H1 (cell line): ENCODE measurements around the gene BGN. TPM values are rescaled to one million over a fixed set of nuclear protein-coding genes. Genes with fewer than 3 reads are reported as not detected.

ENCODE experiments used
- CTCF ChIA-PET: fragments of 300-600 bp; sonication (Branson Sonifier 250); formaldehyde crosslinking; loops from one replicate; lab custom pipeline; 2021; ENCODE audit not compliant: partially characterized antibody; lab: Charles Lee
- POLR2A ChIA-PET: fragments of 300-600 bp; sonication (Branson Sonifier 250); formaldehyde crosslinking; loops from one replicate; lab custom pipeline; 2021; ENCODE audit warnings: inconsistent platforms; ENCODE audit not compliant: partially characterized antibody; lab: Charles Lee
- DNase-seq, 2 experiments: peaks; one replicate each; pipeline versions ENCODE4 v3.0.0 to v3.0.0-alpha.2; 2010 to 2022; ENCODE audit warnings: low spot score in 2 of 2, low read depth in 1 of 2, mixed read lengths in 1 of 2
- FAIRE-seq: peaks from 2 replicates; lab custom pipeline; 2011; peaks lifted over from hg19 to GRCh38; lab: Jason Lieb, UNC
- H2AFZ ChIP-seq: 2 replicates; pipeline ENCODE4 v1.8.1; 2012; ENCODE audit warnings: low read length, inconsistent platforms
- H2AK5ac ChIP-seq: 2 replicates; pipeline ENCODE4 v1.6.1; 2013; ENCODE audit warnings: low read depth, low read length
- H2BK120ac ChIP-seq: replicated peaks from 2 replicates; pipeline ENCODE3; 2013; ENCODE audit warnings: low read depth, low read length, inconsistent platforms
- H2BK12ac ChIP-seq: 2 replicates; pipeline ENCODE4 v1.6.1; 2013; ENCODE audit warnings: low read depth, low read length
- H2BK15ac ChIP-seq: 2 replicates; pipeline ENCODE4 v1.6.1; 2013; ENCODE audit warnings: low read length
- H2BK20ac ChIP-seq: 2 replicates; pipeline ENCODE4 v1.6.1; 2013; ENCODE audit warnings: low read length
- H2BK5ac ChIP-seq: 2 replicates; pipeline ENCODE4 v1.6.1; 2013; ENCODE audit warnings: low read depth, low read length
- H3K14ac ChIP-seq: 2 replicates; pipeline ENCODE4 v1.6.1; 2013; ENCODE audit warnings: inconsistent platforms; ENCODE audit not compliant: insufficient read length
- H3K18ac ChIP-seq: 2 replicates; pipeline ENCODE4 v1.6.1; 2013; ENCODE audit warnings: low read length; ENCODE audit errors: extremely low read depth
- H3K23ac ChIP-seq: 2 replicates; pipeline ENCODE4 v1.6.1; 2013; ENCODE audit warnings: inconsistent platforms; ENCODE audit not compliant: insufficient read length
- H3K23me2 ChIP-seq: 2 replicates; pipeline ENCODE4 v1.6.1; 2013; ENCODE audit warnings: low read depth, low read length
- H3K27ac ChIP-seq: 2 replicates; pipeline ENCODE4 v1.6.1; 2011; ENCODE audit warnings: low read depth, low read length, inconsistent platforms
- H3K27me3 ChIP-seq, 4 experiments: replicated peaks in 1 of 4; 1 replicate in 1 of 4; 2 replicates in 3 of 4; pipeline versions ENCODE4 v1.6.1 to v1.8.1; 2011 to 2013; ENCODE audit warnings: low read length in 3 of 4, mild to moderate bottlenecking in 3 of 4, inconsistent platforms in 2 of 4, mixed read lengths in 2 of 4, moderate library complexity in 1 of 4; ENCODE audit not compliant: control insufficient read depth in 3 of 4, insufficient read depth in 3 of 4; ENCODE audit errors: extremely low read depth in 1 of 4
- H3K36me3 ChIP-seq, 4 experiments: 2 replicates each; pipeline versions ENCODE4 v1.6.1 to v1.8.1; 2011 to 2013; ENCODE audit warnings: mild to moderate bottlenecking in 4 of 4, low read length in 3 of 4, moderate library complexity in 2 of 4, control low read depth in 1 of 4, inconsistent platforms in 1 of 4; ENCODE audit not compliant: insufficient read depth in 4 of 4, control insufficient read depth in 2 of 4
- H3K4ac ChIP-seq: replicated peaks from 2 replicates; pipeline ENCODE3; 2013; ENCODE audit warnings: low read length, low read depth, mixed read lengths, inconsistent platforms; ENCODE audit not compliant: insufficient read length
- H3K4me1 ChIP-seq, 4 experiments: replicated peaks in 1 of 4; 1 replicate in 1 of 4; 2 replicates in 3 of 4; pipeline versions ENCODE4 v1.6.1 to v1.8.1; 2011 to 2013; ENCODE audit warnings: low read length in 3 of 4, inconsistent platforms in 2 of 4, mixed read lengths in 1 of 4; ENCODE audit not compliant: insufficient read depth in 4 of 4, control insufficient read depth in 3 of 4
- H3K4me2 ChIP-seq, 2 experiments: 2 replicates each; pipeline versions ENCODE4 v1.6.1 to v1.8.1; 2011 to 2013; ENCODE audit warnings: low read depth in 2 of 2, low read length in 2 of 2, control low read depth in 1 of 2, inconsistent platforms in 1 of 2, mild to moderate bottlenecking in 1 of 2; ENCODE audit not compliant: insufficient read depth in 1 of 2
- H3K4me3 ChIP-seq, 4 experiments: fragments of 200-600, 300-600 bp in 1 of 4; sonication (generic), shearing (Covaris generic), sonication (Bioruptor Twin) in 1 of 4; 2 replicates each; pipeline versions ENCODE4 v1.5.1 to v1.8.1; 2011 to 2016; ENCODE audit warnings: low read length in 4 of 4, low read depth in 3 of 4, control low read depth in 2 of 4, inconsistent platforms in 2 of 4, mild to moderate bottlenecking in 2 of 4, mixed read lengths in 1 of 4, moderate library complexity in 1 of 4; ENCODE audit not compliant: insufficient read depth in 2 of 4; ENCODE audit errors: extremely low read depth in 1 of 4
- H3K56ac ChIP-seq: replicated peaks from 2 replicates; pipeline ENCODE3; 2013; ENCODE audit warnings: low read depth, mild to moderate bottlenecking, mixed read lengths, low read length, inconsistent platforms; ENCODE audit not compliant: insufficient read length
- H3K79me1 ChIP-seq: 2 replicates; pipeline ENCODE4 v1.6.1; 2013; ENCODE audit warnings: low read depth, low read length, control low read depth
- H3K79me2 ChIP-seq, 2 experiments: 2 replicates each; pipeline versions ENCODE4 v1.6.1 to v1.8.1; 2012 to 2013; ENCODE audit warnings: low read length in 2 of 2, mild to moderate bottlenecking in 2 of 2, inconsistent platforms in 1 of 2; ENCODE audit not compliant: insufficient read depth in 2 of 2, control insufficient read depth in 1 of 2
- H3K9ac ChIP-seq, 4 experiments: replicated peaks in 1 of 4; 1 replicate in 1 of 4; 2 replicates in 3 of 4; pipeline versions ENCODE4 v1.6.1 to v1.8.1; 2011 to 2013; ENCODE audit warnings: low read depth in 3 of 4, low read length in 3 of 4, control low read depth in 2 of 4, mild to moderate bottlenecking in 2 of 4, moderate library complexity in 2 of 4, inconsistent platforms in 1 of 4; ENCODE audit errors: extremely low read depth in 1 of 4
- H3K9me3 ChIP-seq, 2 experiments: 2 replicates each; pipeline versions ENCODE4 v1.6.1 to v1.8.1; 2012 to 2013; ENCODE audit warnings: mild to moderate bottlenecking in 2 of 2, moderate library complexity in 2 of 2, control low read depth in 1 of 2, inconsistent platforms in 1 of 2, low read depth in 1 of 2, low read length in 1 of 2, mixed read lengths in 1 of 2; ENCODE audit not compliant: insufficient read depth in 2 of 2
- H4K20me1 ChIP-seq, 2 experiments: replicated peaks in 1 of 2; 2 replicates each; pipeline versions ENCODE3 to v1.8.1; 2011 to 2013; ENCODE audit warnings: inconsistent platforms in 2 of 2, low read length in 2 of 2, mild to moderate bottlenecking in 1 of 2; ENCODE audit not compliant: insufficient read depth in 2 of 2, control insufficient read depth in 1 of 2
- H4K5ac ChIP-seq: 2 replicates; pipeline ENCODE4 v1.6.1; 2013; ENCODE audit warnings: low read length, low read depth, mixed read lengths, inconsistent platforms; ENCODE audit not compliant: insufficient read length
- H4K8ac ChIP-seq: 2 replicates; pipeline ENCODE4 v1.8.0; 2013; ENCODE audit warnings: mild to moderate bottlenecking, moderate library complexity, low read length, inconsistent platforms; ENCODE audit not compliant: insufficient read depth; ENCODE audit errors: extremely low read depth
- H4K91ac ChIP-seq: replicated peaks from 2 replicates; pipeline ENCODE3; 2013; ENCODE audit warnings: low read length, mixed read lengths, inconsistent platforms; ENCODE audit not compliant: insufficient read length
- BRCA1 ChIP-seq: IDR thresholded peaks from 2 replicates; pipeline ENCODE4 v1.6.1; 2012; ENCODE audit warnings: low read depth, low read length, improper control_type of control experiment
- EGR1 ChIP-seq: IDR thresholded peaks from 2 replicates; pipeline ENCODE4 v1.6.1; 2011; ENCODE audit warnings: low read depth, low read length, borderline replicate concordance
- JUND ChIP-seq: IDR thresholded peaks from 2 replicates; pipeline ENCODE4 v1.6.1; 2011; ENCODE audit warnings: mild to moderate bottlenecking, improper control_type of control experiment, low read length
- POU5F1 ChIP-seq: IDR thresholded peaks from 2 replicates; pipeline ENCODE4 v1.6.1; 2011; ENCODE audit warnings: low read depth, mild to moderate bottlenecking, low read length, moderate library complexity
- USF2 ChIP-seq: IDR thresholded peaks from 2 replicates; pipeline ENCODE4 v1.6.1; 2011; ENCODE audit warnings: low read length, improper control_type of control experiment
- WGBS, 2 experiments: shearing (Covaris generic) in 1 of 2; methylation state at CpG; one replicate each; pipeline versions ENCODE4 v1.1.6 to v1.1.7; 2013 to 2015; ENCODE audit warnings: low lambda C conversion rate in 2 of 2, mixed read lengths in 2 of 2, inconsistent platforms in 1 of 2, low coverage in 1 of 2, missing lambda C conversion rate in 1 of 2; ENCODE audit not compliant: insufficient replicate concordance in 2 of 2, insufficient coverage in 1 of 2, insufficient read length in 1 of 2; ENCODE audit errors: extremely low coverage in 1 of 2, missing lambda C conversion rate in 1 of 2; 5-methylcytosine and 5-hydroxymethylcytosine counted together
- polyA plus RNA-seq, 7 experiments: library from polyadenylated mRNA; depleted of rRNA in 3 of 7; stranded (reverse) in 5 of 7; unstranded in 2 of 7; fragments of >200 nt in 5 of 7; fragments of 200-250 nt in 2 of 7; gene quantifications; 1 replicate in 5 of 7; 2 replicates in 1 of 7; 4 replicates in 1 of 7; pipeline versions ENCODE4 v1.2.1 to v1.2.3, GENCODE V29; 2011 to 2013; ENCODE audit warnings: missing spikeins in 2 of 7, mixed read lengths in 2 of 7
- total RNA-seq: library from RNA; stranded (reverse); fragmentation: NEBNext Ultra II Directional; extraction: Animal tissue kit (Norgen Biotek cat#: 25700); gene quantifications from 2 replicates; pipeline ENCODE4 v1.2.1, GENCODE V29; 2021

Gene BGN
- total and polyA plus RNA-seq, 2 of the 8 experiments (the other 6 are each of a cell fraction or from before 2014, with no cell fraction given): 1.8 to 2.4 TPM

DNA sequence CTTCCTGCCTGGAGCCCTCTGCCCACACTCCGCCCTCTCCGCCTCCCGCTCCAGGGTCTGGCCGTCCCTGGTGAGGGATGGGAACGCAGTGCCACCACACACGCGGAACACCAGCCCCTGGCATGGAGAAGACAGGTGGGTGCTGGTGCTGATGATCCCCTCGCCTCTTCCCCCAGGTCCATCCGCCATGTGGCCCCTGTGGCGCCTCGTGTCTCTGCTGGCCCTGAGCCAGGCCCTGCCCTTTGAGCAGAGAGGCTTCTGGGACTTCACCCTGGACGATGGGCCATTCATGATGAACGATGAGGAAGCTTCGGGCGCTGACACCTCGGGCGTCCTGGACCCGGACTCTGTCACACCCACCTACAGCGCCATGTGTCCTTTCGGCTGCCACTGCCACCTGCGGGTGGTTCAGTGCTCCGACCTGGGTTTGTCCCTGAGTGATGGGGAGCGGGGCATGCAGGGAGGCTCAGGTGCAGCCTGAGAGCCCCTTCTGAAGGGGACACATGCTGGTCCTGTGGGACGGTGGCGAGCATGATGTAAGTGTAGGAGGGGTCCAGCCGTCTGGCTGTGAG is 9.8 kb downstream of the BGN start:
- H2BK20ac ChIP-seq: no peak overlapping the region
- no peak overlapping the region for H2BK12ac ChIP-seq
- H2BK120ac ChIP-seq: no peak overlapping the region
- no peak overlapping the region for H3K4me3 ChIP-seq
- no peak overlapping the region for H3K9ac ChIP-seq
- H4K20me1 ChIP-seq: peaks cover 0 to 4% of the 10 kb centered on the region in 2 experiments
- H4K5ac ChIP-seq: no peak overlapping the region
- FAIRE-seq (no peak), DNase-seq (no peak)
- no peak overlapping the region for H3K14ac ChIP-seq
- no peak overlapping the region for H4K91ac ChIP-seq
- no peak overlapping the region for H3K23ac ChIP-seq
- CTCF ChIA-PET: interaction anchor here (1.4 to 8.5 kb wide), 3 partner anchors 11 to 34 kb away, joined by 3 to 84 read pairs (median 50); partner anchors contain the start of genes BGN and HAUS7
- H2BK5ac ChIP-seq: no peak overlapping the region
- no peak overlapping the region for H3K18ac ChIP-seq
- H2AFZ ChIP-seq: no peak overlapping the region
- no peak overlapping the region for H4K8ac ChIP-seq
- no peak overlapping the region for H3K4ac ChIP-seq
- H3K23me2 ChIP-seq: peaks cover 2% of the 10 kb centered on the region; the same call in 1 of the 2 replicates
- H3K4me1 ChIP-seq: peaks cover 0 to 1% (median 0%) of the 10 kb centered on the region in 4 experiments; a peak in 2 of 7 replicates
- no peak overlapping the region for H3K4me2 ChIP-seq
- POLR2A ChIA-PET: no interaction called here
- no peaks in the 10 kb centered on the region for H3K36me3 ChIP-seq
- no peaks in the 10 kb centered on the region for H3K79me1 ChIP-seq
- H2BK15ac ChIP-seq: no peak overlapping the region
- no peaks in the 10 kb centered on the region for H3K9me3 ChIP-seq
- H3K27me3 ChIP-seq: no peaks in the 10 kb centered on the region
- no peak overlapping the region for H3K27ac ChIP-seq
- no peak overlapping the region for H3K56ac ChIP-seq
- no peak overlapping the region for H2AK5ac ChIP-seq
- 86% methylated on average over 5 of the region's 26 CpGs; no CpG with 5 or more reads in 1 of the 2 experiments for WGBS, 2 experiments
- TF ChIP-seq EGR1: no peak
- TF ChIP-seq USF2: no peak
- TF ChIP-seq JUND: no peak
- TF ChIP-seq BRCA1: no peak
- TF ChIP-seq POU5F1: no peak
- H3K79me2 ChIP-seq: no peaks in the 10 kb centered on the region
